PC-3 (cell line): ENCODE data around the gene EXOG. TPM values are rescaled to one million over a fixed set of nuclear protein-coding genes. Genes with fewer than 3 reads are reported as not detected.

Source experiments
- ATAC-seq: fragments of 200-7000 bp; cut with Tn5 transposase; 2 replicates; pipeline ENCODE4 v1.9.1; 2020; ENCODE audit warnings: mild to moderate bottlenecking, moderate library complexity
- BruUV-seq: library from RNA; stranded (reverse); fragments of 400-500 nt; replicated peaks from 2 replicates; lab custom pipeline; 2021; lab: Mats Ljungman, UMichigan
- CTCF ChIA-PET: fragments of 300-600 bp; sonication (Branson Sonifier 250); formaldehyde crosslinking; loops from one replicate; lab custom pipeline; 2022; ENCODE audit warnings: antibody characterized with exemption; lab: Charles Lee
- POLR2A ChIA-PET: fragments of 300-600 bp; sonication (Branson Sonifier 250); formaldehyde crosslinking; loops from one replicate; lab custom pipeline; 2022; ENCODE audit warnings: antibody characterized with exemption; ENCODE audit not compliant: unreplicated experiment; lab: Charles Lee
- DNase-seq: peaks from one replicate; pipeline ENCODE4 v3.0.0-alpha.2; 2015
- H2AFZ ChIP-seq: fragments of 300-600 bp; sonication (generic); 2 replicates; pipeline ENCODE4 v1.6.0; 2016; ENCODE audit warnings: antibody characterized with exemption, low read length
- H3F3A ChIP-seq: fragments of 300-600 bp; sonication (generic); one replicate; pipeline ENCODE4 v1.6.0; 2017; ENCODE audit warnings: antibody characterized with exemption, low read length, control low read depth, mild to moderate bottlenecking; ENCODE audit not compliant: unreplicated experiment
- H3K27ac ChIP-seq: fragments of 300-600 bp; sonication (generic); 2 replicates; pipeline ENCODE4 v1.5.1; 2016; ENCODE audit warnings: mild to moderate bottlenecking, low read length
- H3K27me3 ChIP-seq: fragments of 300-600 bp; sonication (generic); 2 replicates; pipeline ENCODE4 v1.6.1; 2016; ENCODE audit warnings: low read length, mixed read lengths
- H3K36me3 ChIP-seq: fragments of 300-600 bp; sonication (generic); 2 replicates; pipeline ENCODE4 v1.6.1; 2016; ENCODE audit warnings: low read depth, mixed run types, low read length, mixed read lengths
- H3K4me1 ChIP-seq: fragments of 300-600 bp; sonication (generic); 2 replicates; pipeline ENCODE4 v1.5.1; 2016; ENCODE audit warnings: low read length; ENCODE audit not compliant: insufficient read depth
- H3K4me2 ChIP-seq: fragments of 300-600 bp; sonication (generic); 2 replicates; pipeline ENCODE4 v1.6.0; 2016; ENCODE audit warnings: low read length
- H3K4me3 ChIP-seq: fragments of 300-600 bp; sonication (generic); 2 replicates; pipeline ENCODE4 v1.5.1; 2016; ENCODE audit warnings: mild to moderate bottlenecking, low read length, mixed read lengths
- H3K79me2 ChIP-seq: fragments of 300-600 bp; sonication (generic); 2 replicates; pipeline ENCODE4 v1.6.1; 2017; ENCODE audit warnings: low read length, mixed read lengths
- H3K9ac ChIP-seq: fragments of 300-600 bp; sonication (generic); 2 replicates; pipeline ENCODE4 v1.6.0; 2016; ENCODE audit warnings: mild to moderate bottlenecking, low read length
- H3K9me2 ChIP-seq: fragments of 300-600 bp; sonication (generic); replicated peaks from 2 replicates; pipeline ENCODE4 v1.6.1; 2016; ENCODE audit warnings: mixed run types, low read length, mixed read lengths
- H3K9me3 ChIP-seq: fragments of 300-600 bp; sonication (generic); 2 replicates; pipeline ENCODE4 v1.6.1; 2016; ENCODE audit warnings: low read length, mixed read lengths
- H4K20me1 ChIP-seq: fragments of 300-600 bp; sonication (generic); 2 replicates; pipeline ENCODE4 v1.6.1; 2016; ENCODE audit warnings: low read length, mixed read lengths
- EZH2 ChIP-seq: fragments of 300-600 bp; sonication (generic); IDR thresholded peaks from one replicate; pipeline ENCODE4 v1.6.1; 2017; ENCODE audit warnings: antibody characterized with exemption, mild to moderate bottlenecking, low read length; ENCODE audit not compliant: unreplicated experiment
- EZH2phosphoT487 ChIP-seq: fragments of 300-600 bp; sonication (generic); IDR thresholded peaks from 2 replicates; pipeline ENCODE4 v1.6.1; 2018; ENCODE audit warnings: mild to moderate bottlenecking, antibody characterized with exemption, low read length, borderline replicate concordance
- intact Hi-C: fragments of 100-400 bp; cut with micrococcal nuclease; formaldehyde crosslinking; loops from 2 replicates; pipeline ENCODE4 v1.9.0; 2023
- total RNA-seq: library from RNA; depleted of rRNA; stranded (reverse); fragments of >200 nt; gene quantifications from 2 replicates; pipeline ENCODE4 v1.2.3, GENCODE V29; 2014
- TF ChIP-seq, protein P1 (sequence below): fragments of 300-600 bp; sonication (generic); conservative IDR thresholded peaks from 2 replicates; pipeline ENCODE4 v1.5.1; 2017; ENCODE audit warnings: antibody characterized with exemption, low read depth, mild to moderate bottlenecking, low read length

The EXOG gene
- total RNA-seq, 1 experiment from 2014 or later, result 10.0 TPM

DNA sequence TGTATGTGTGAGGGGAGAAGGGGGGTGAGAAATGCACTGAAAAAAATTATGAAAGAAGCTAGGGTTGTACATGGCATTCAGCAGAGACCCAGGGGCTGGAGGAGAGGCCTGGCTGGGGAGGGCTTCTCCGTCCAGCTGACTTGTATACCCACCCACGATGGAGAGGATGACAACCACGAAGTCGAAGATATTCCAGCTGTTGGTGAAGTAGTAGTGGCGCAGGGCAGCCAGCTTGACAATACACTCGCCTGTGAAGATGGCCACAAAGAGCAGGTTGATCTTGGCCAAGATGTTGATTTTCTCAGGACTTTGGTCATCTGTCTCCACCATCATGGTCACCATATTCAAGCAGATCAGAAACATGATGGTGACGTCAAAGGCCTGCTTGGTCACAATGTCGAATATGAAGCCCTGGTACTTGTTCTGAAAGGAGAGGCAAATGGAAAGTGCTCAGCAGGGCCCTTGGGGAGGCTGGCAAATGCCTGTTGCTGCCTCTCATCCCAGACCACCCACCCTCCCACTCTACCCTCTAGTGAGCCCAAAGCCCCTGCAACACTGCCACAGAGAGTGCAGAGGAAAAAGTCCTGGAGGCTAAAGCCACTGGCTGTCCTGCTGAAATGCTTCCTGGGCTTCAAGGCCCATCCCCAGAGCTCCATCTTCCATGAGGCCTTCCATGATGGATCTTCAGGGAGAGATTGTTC, 58.1 kb downstream of the EXOG start:
- Histone ChIP-seq H3K4me3 (no peak overlapping the region), H3K27ac (no peak overlapping the region), H3K9ac (no peak overlapping the region), H3K79me2 (no peaks in the 10 kb centered on the region), H3K4me1 (no peaks in the 10 kb centered on the region), H2AFZ (no peak overlapping the region), H3K9me2 (no peaks in the 10 kb centered on the region), H3K4me2 (no peak overlapping the region), H4K20me1 (no peaks in the 10 kb centered on the region), H3K9me3 (no peaks in the 10 kb centered on the region), H3F3A (no peaks in the 10 kb centered on the region), H3K27me3 (peaks cover 41% of the 10 kb centered on the region), H3K36me3 (no peaks in the 10 kb centered on the region)
- ChIA-PET POLR2A (no interaction called here), CTCF (no interaction called here)
- DNase-seq (no peak), ATAC-seq (no peak)
- BruUV-seq, result no TSS peak
- TF ChIP-seq EZH2, result no peak
- TF ChIP-seq EZH2phosphoT487, result no peak
- TF ChIP-seq, protein P1, sequence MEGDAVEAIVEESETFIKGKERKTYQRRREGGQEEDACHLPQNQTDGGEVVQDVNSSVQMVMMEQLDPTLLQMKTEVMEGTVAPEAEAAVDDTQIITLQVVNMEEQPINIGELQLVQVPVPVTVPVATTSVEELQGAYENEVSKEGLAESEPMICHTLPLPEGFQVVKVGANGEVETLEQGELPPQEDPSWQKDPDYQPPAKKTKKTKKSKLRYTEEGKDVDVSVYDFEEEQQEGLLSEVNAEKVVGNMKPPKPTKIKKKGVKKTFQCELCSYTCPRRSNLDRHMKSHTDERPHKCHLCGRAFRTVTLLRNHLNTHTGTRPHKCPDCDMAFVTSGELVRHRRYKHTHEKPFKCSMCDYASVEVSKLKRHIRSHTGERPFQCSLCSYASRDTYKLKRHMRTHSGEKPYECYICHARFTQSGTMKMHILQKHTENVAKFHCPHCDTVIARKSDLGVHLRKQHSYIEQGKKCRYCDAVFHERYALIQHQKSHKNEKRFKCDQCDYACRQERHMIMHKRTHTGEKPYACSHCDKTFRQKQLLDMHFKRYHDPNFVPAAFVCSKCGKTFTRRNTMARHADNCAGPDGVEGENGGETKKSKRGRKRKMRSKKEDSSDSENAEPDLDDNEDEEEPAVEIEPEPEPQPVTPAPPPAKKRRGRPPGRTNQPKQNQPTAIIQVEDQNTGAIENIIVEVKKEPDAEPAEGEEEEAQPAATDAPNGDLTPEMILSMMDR, result no peak
- intact Hi-C loops, result no loop called here

DNA sequence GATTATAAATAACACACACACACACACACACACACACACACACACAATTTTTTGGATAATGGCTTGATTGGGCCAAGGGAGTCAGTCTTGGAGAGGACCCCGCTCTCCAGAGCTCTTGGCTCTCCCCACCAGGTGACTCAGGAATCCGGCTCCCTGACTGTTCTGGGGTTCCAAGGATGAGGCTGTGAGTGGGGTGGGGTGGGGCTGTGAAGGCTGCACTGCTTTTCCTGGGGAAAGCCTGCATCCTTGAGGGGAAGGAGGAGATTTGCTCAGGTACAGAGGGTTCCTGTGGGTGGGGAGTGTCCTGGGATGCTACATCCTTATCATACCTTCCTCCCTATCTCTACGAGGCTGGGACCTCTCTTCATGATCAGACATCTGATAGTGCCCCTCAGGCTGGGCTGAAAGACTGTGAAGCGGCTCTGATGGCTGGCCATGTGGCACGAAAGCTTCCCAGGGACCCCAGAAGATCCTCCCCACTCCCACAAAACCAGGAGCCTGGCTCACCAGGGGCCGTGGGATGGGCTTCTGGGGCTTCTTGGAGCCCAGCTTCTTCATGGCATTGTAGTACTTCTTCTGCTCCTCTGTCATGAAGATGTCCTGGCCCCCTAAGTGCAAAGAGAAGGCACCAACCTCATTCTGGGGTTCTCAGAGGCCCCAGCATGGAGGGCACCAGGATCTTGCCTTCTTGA, 59.2 kb downstream of the EXOG start:
- Histone ChIP-seq H3K4me2 (no peak overlapping the region), H3K9ac (no peak overlapping the region), H3K79me2 (no peaks in the 10 kb centered on the region), H3K9me3 (no peaks in the 10 kb centered on the region), H3K27ac (no peak overlapping the region), H4K20me1 (no peaks in the 10 kb centered on the region), H3K36me3 (no peaks in the 10 kb centered on the region), H3K9me2 (no peaks in the 10 kb centered on the region), H3F3A (no peaks in the 10 kb centered on the region), H3K27me3 (peaks cover 45% of the 10 kb centered on the region), H3K4me1 (no peaks in the 10 kb centered on the region), H3K4me3 (no peak overlapping the region), H2AFZ (no peak overlapping the region)
- ChIA-PET POLR2A (no interaction called here), CTCF (no interaction called here)
- DNase-seq, result no peak
- no TSS peak for BruUV-seq
- no peak for ATAC-seq
- TF ChIP-seq EZH2 (no peak), EZH2phosphoT487 (no peak)
- TF ChIP-seq, protein P1, result no peak
- intact Hi-C loops, result no loop called here

GRCh38 chr3:38555926-38556325, 59.8 kb downstream of the EXOG start:
- no peak overlapping the region for H3K27ac ChIP-seq

More at GRCh38 chr3:38555926-38556325, 59.8 kb downstream of the EXOG start:
- intact Hi-C loops, result no loop called here
- Histone ChIP-seq H3K9me2 (no peaks in the 10 kb centered on the region), H3F3A (no peaks in the 10 kb centered on the region), H3K4me3 (no peak overlapping the region), H3K79me2 (no peaks in the 10 kb centered on the region), H4K20me1 (no peaks in the 10 kb centered on the region), H2AFZ (no peak overlapping the region), H3K4me1 (no peaks in the 10 kb centered on the region), H3K4me2 (no peak overlapping the region), H3K27me3 (peaks cover 45% of the 10 kb centered on the region), H3K9ac (no peak overlapping the region), H3K9me3 (no peaks in the 10 kb centered on the region), H3K36me3 (no peaks in the 10 kb centered on the region)
- no TSS peak for BruUV-seq
- DNase-seq, result no peak
- POLR2A ChIA-PET, result no interaction called here
- CTCF ChIA-PET, result no interaction called here
- ATAC-seq, result no peak
- TF ChIP-seq EZH2 (no peak), EZH2phosphoT487 (no peak)
- TF ChIP-seq, protein P1, result no peak
